ENCODE data around the gene EIF4G3. TPM values are rescaled to one million over a fixed set of nuclear protein-coding genes. Genes with fewer than 3 reads are reported as not detected.
"Not testable (repeated sequence)": the region's sequence is repeated elsewhere in the genome, so short reads cannot be mapped to it uniquely, and the experiment has no call there.

EIF4G3 gene
- total RNA-seq, 1 experiment from 2014 or later = 72.0 TPM

DNA sequence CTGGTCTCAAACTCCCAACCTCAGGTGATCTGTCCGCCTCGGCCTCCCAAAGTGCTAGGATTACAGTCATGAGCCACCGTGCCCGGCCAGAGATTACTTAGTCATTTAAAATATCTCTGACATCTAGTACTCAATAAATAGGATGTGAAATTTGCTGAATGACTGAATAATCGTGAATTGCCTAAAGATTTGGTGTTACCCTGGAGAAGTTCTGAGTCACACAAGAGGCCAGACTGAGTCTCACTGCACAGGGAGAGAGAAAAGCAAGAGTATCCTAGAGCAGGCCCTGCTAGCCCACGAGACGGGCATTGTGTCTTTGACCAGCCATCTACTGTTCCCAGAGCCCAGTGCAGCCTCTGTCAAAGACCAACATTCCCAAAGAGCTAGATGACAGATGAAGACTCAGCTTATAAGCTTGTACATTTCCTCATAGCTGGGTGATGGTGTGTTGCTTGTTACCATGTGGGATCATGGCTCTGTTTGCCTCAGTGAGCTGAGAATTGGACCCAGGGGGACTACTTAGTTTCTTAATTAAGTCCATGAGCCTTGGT is 5.6 kb upstream of the EIF4G3 start:
- peaks cover 15% of the 10 kb centered on the region; the same call in 1 of the 2 replicates for H3K27me3 ChIP-seq (ENCODE audit: insufficient read depth, low read length)
- Mint-ChIP-seq H3K27me3 (ENCODE audit: low read depth) (peaks cover 90% of the 10 kb centered on the region), H3K36me3 (ENCODE audit: insufficient read depth in 1 of 3, low read depth in 3 of 3) (no peaks in the 10 kb centered on the region), H3K4me3 (no peak overlapping the region), H3K9me3 (peaks cover 1 to 5% of the 10 kb centered on the region in 2 experiments; a peak in 1 of 5 replicates), H3K27ac (no peak overlapping the region), H3K4me1 (0 out of 4 replicates have a peak, but pooled peaks cover 0 to under 1% of the 10 kb centered on the region in 2 experiments)
- no peak overlapping the region for H2BK20ac ChIP-seq (ENCODE audit: low read depth, low read length, poor library complexity, severe bottlenecking)
- no peak overlapping the region for H2BK120ac ChIP-seq (ENCODE audit: low read depth, low read length, poor library complexity, severe bottlenecking)
- H3T11ph ChIP-seq (ENCODE audit: low read length) = no peak overlapping the region
- H2BK5ac ChIP-seq (ENCODE audit: insufficient read length, low read length) = no peak overlapping the region
- H3K4ac ChIP-seq (ENCODE audit: low read depth, low read length) = no peak overlapping the region
- no CpG with 5 or more reads among the region's 7 CpGs for WGBS (ENCODE audit: extremely low coverage, insufficient read length, low lambda C conversion rate)
- H2AK5ac ChIP-seq (ENCODE audit: insufficient read length, low read length) = no peak overlapping the region
- no peaks in the 10 kb centered on the region for H3K79me2 ChIP-seq (ENCODE audit: insufficient read depth, low read length)
- no peak overlapping the region for H3K14ac ChIP-seq (ENCODE audit: insufficient read depth, low read length)
- no peaks in the 10 kb centered on the region for H3K4me1 ChIP-seq (ENCODE audit: insufficient read depth, low read length)
- H4K5ac ChIP-seq (ENCODE audit: insufficient read length, low read depth, low read length) = no peak overlapping the region
- no peak overlapping the region for H4K91ac ChIP-seq (ENCODE audit: insufficient read length, low read depth, low read length)
- no peak overlapping the region for H2BK15ac ChIP-seq (ENCODE audit: low read depth, low read length)
- H3K9me3 ChIP-seq (ENCODE audit: control insufficient read depth, low read depth, low read length) = no peaks in the 10 kb centered on the region
- H3K79me1 ChIP-seq (ENCODE audit: insufficient read depth, low read depth, low read length, poor library complexity, severe bottlenecking) = no peaks in the 10 kb centered on the region
- H3K23me2 ChIP-seq (ENCODE audit: insufficient read length, low read depth, low read length, poor library complexity, severe bottlenecking) = no peaks in the 10 kb centered on the region
- H3K4me2 ChIP-seq (ENCODE audit: insufficient read depth, insufficient read length, low read length) = no peak overlapping the region
- H2AFZ ChIP-seq (ENCODE audit: low read length) = no peak overlapping the region
- no peak overlapping the region for H3K23ac ChIP-seq (ENCODE audit: insufficient read length, low read depth, low read length)
- no peak for DNase-seq
- H4K20me1 ChIP-seq (ENCODE audit: control insufficient read depth, insufficient read depth, insufficient read length) = no peaks in the 10 kb centered on the region
- TF ChIP-seq, protein P1, sequence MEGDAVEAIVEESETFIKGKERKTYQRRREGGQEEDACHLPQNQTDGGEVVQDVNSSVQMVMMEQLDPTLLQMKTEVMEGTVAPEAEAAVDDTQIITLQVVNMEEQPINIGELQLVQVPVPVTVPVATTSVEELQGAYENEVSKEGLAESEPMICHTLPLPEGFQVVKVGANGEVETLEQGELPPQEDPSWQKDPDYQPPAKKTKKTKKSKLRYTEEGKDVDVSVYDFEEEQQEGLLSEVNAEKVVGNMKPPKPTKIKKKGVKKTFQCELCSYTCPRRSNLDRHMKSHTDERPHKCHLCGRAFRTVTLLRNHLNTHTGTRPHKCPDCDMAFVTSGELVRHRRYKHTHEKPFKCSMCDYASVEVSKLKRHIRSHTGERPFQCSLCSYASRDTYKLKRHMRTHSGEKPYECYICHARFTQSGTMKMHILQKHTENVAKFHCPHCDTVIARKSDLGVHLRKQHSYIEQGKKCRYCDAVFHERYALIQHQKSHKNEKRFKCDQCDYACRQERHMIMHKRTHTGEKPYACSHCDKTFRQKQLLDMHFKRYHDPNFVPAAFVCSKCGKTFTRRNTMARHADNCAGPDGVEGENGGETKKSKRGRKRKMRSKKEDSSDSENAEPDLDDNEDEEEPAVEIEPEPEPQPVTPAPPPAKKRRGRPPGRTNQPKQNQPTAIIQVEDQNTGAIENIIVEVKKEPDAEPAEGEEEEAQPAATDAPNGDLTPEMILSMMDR (conservative IDR thresholded peaks at IDR 0.05) = no peak
- no peak overlapping the region for H3K27ac ChIP-seq (ENCODE audit: insufficient read length, low read depth, low read length)
- H3K18ac ChIP-seq (ENCODE audit: insufficient read length, low read depth, low read length) = no peak overlapping the region
- no peak overlapping the region for H3K56ac ChIP-seq (ENCODE audit: insufficient read length, low read depth, low read length)
- no peak overlapping the region for H2BK12ac ChIP-seq (ENCODE audit: insufficient read length, low read depth, low read length)
- H3K9ac ChIP-seq (ENCODE audit: extremely low read depth, insufficient read length, low read length) = no peak overlapping the region
- no peak overlapping the region for H4K8ac ChIP-seq (replicated peaks; ENCODE audit: insufficient read length, low read depth, low read length)

DNA sequence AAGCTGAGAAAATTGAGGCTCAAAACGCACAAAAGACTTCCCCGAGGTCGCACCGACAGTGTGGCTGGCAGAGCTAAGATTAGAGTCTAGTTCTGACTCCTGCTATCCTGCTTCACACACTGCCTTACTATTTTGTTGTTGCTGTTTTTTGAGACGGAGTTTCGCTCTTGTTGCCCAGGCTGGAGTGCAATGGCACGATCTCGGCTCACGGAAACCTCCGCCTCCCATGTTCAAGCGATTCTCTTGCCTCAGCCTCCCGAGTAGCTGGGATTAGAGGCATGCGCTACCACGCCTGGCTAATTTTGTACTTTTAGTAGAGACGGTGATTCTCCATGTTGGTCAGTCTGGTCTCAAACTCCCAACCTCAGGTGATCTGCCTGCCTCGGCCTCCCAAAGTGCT is 1.6 kb upstream of the EIF4G3 start:
- not testable (repeated sequence) for H3K36me3 Mint-ChIP-seq (ENCODE audit: insufficient read depth in 1 of 3, low read depth in 3 of 3); H2BK120ac ChIP-seq (ENCODE audit: low read depth, low read length, poor library complexity, severe bottlenecking); H2BK5ac ChIP-seq (ENCODE audit: insufficient read length, low read length); H3K23me2 ChIP-seq (ENCODE audit: insufficient read length, low read depth, low read length, poor library complexity, severe bottlenecking); H3K9me3 ChIP-seq (ENCODE audit: control insufficient read depth, low read depth, low read length); H3K56ac ChIP-seq (ENCODE audit: insufficient read length, low read depth, low read length); H3K27ac Mint-ChIP-seq; DNase-seq; H3K27me3 ChIP-seq (ENCODE audit: insufficient read depth, low read length); H2AFZ ChIP-seq (ENCODE audit: low read length); H3K23ac ChIP-seq (ENCODE audit: insufficient read length, low read depth, low read length); H3K27ac ChIP-seq (ENCODE audit: insufficient read length, low read depth, low read length); H3T11ph ChIP-seq (ENCODE audit: low read length); H4K91ac ChIP-seq (ENCODE audit: insufficient read length, low read depth, low read length); H3K14ac ChIP-seq (ENCODE audit: insufficient read depth, low read length); H3K9me3 Mint-ChIP-seq; H3K9ac ChIP-seq (ENCODE audit: extremely low read depth, insufficient read length, low read length); H3K4me1 ChIP-seq (ENCODE audit: insufficient read depth, low read length); H4K8ac ChIP-seq (replicated peaks; ENCODE audit: insufficient read length, low read depth, low read length); H2BK20ac ChIP-seq (ENCODE audit: low read depth, low read length, poor library complexity, severe bottlenecking); H3K4ac ChIP-seq (ENCODE audit: low read depth, low read length); H2BK12ac ChIP-seq (ENCODE audit: insufficient read length, low read depth, low read length); H4K5ac ChIP-seq (ENCODE audit: insufficient read length, low read depth, low read length); H3K79me1 ChIP-seq (ENCODE audit: insufficient read depth, low read depth, low read length, poor library complexity, severe bottlenecking); H3K18ac ChIP-seq (ENCODE audit: insufficient read length, low read depth, low read length); H4K20me1 ChIP-seq (ENCODE audit: control insufficient read depth, insufficient read depth, insufficient read length); H3K4me2 ChIP-seq (ENCODE audit: insufficient read depth, insufficient read length, low read length); H2AK5ac ChIP-seq (ENCODE audit: insufficient read length, low read length); H2BK15ac ChIP-seq (ENCODE audit: low read depth, low read length)
- Mint-ChIP-seq H3K27me3 (ENCODE audit: low read depth) (peaks cover 57% of the 10 kb centered on the region), H3K4me3 (peak overlapping the region in 1 of 2 experiments; percentile 54; a peak in 1 of 5 replicates), H3K4me1 (peaks cover 17 to 18% of the 10 kb centered on the region in 2 experiments)
- H3K79me2 ChIP-seq (ENCODE audit: insufficient read depth, low read length) = peaks cover 20% of the 10 kb centered on the region; the same call in 1 of the 2 replicates
- WGBS (ENCODE audit: extremely low coverage, insufficient read length, low lambda C conversion rate) = no CpG with 5 or more reads among the region's 16 CpGs
